Thyroid gland (tissue), 4 donors: ENCODE data around the gene ABCC9.

Source experiments
- POLR2A ChIP-seq, 2 donors: fragments of 450-650 bp; IDR thresholded peaks; one replicate each; pipeline ENCODE4 v1.6.1; 2017; ENCODE audit warnings: antibody characterized with exemption in 2 of 2, mild to moderate bottlenecking in 2 of 2, moderate library complexity in 1 of 2
- TF ChIP-seq, protein P1 (sequence below), 6 experiments: fragments of 200-600 bp in 3 of 6; fragments of 450-650 bp in 3 of 6; sonication (generic) in 3 of 6; IDR thresholded peaks; one replicate each; pipeline ENCODE4 v1.5.1; 2016 to 2019; ENCODE audit warnings: antibody characterized with exemption in 6 of 6, mild to moderate bottlenecking in 2 of 6, inconsistent platforms in 1 of 6, moderate library complexity in 1 of 6

DNA sequence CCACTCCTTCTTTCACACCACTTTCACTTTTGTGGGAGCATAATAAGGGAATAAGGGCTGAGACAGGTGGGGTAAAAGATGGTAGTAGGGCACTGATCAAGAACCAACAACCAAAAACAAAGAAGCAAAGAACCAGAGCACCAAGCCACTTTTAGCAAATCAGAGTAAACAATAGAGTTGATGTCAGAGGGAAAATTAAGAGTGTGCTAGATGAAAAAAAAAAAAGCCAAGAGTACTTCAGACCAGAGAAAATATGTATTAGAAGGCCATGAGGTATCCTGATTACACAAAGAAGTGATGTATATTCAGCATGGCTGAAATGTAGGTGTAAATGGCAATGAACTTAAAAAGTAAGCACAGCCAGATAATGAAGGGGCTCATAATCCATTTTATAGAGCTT lies 75.4 kb downstream of the ABCC9 start:
- no peak for TF ChIP-seq POLR2A (IDR thresholded peaks at IDR 0.05)
- TF ChIP-seq, protein P1, sequence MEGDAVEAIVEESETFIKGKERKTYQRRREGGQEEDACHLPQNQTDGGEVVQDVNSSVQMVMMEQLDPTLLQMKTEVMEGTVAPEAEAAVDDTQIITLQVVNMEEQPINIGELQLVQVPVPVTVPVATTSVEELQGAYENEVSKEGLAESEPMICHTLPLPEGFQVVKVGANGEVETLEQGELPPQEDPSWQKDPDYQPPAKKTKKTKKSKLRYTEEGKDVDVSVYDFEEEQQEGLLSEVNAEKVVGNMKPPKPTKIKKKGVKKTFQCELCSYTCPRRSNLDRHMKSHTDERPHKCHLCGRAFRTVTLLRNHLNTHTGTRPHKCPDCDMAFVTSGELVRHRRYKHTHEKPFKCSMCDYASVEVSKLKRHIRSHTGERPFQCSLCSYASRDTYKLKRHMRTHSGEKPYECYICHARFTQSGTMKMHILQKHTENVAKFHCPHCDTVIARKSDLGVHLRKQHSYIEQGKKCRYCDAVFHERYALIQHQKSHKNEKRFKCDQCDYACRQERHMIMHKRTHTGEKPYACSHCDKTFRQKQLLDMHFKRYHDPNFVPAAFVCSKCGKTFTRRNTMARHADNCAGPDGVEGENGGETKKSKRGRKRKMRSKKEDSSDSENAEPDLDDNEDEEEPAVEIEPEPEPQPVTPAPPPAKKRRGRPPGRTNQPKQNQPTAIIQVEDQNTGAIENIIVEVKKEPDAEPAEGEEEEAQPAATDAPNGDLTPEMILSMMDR (IDR thresholded peaks at IDR 0.05), result no peak
